Astrocyte of the hippocampus (primary cell): ENCODE measurements around the gene ECT2L.

Experiments
- DNase-seq: peaks from one replicate; pipeline ENCODE4 v3.0.0; 2011; ENCODE audit warnings: low read depth, low spot score

Gene ECT2L

GRCh38 chr6:138795809-138796603 is at the start of gene ECT2L:
ECT2L (plus strand) TSS chr6:138796087; CDS start chr6:138813275, 17,188 bp downstream.
- DNase-seq = peak; percentile 40

DNA sequence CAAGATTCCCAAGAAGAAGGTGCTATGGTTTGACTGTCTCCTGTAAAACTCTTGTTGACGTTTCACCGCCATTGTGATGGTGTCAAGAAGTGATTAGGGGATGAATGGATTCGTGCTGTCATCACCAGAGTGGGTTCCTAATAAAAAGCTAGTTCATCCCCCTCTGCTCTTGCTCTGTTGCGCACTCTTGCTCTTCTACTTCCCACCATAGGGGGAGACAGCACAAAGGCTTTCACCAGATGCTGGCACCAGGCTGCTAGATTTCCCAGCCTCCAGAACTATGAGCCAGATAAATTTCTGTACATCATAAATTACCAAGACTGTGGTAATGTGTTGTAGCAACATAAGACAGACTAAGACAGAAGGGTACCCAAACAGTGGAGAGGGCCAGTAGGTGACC is 43.9 kb upstream of the ECT2L start:
- DNase-seq = no peak

GRCh38 chr6:138757136-138757535 is 38.8 kb upstream of the ECT2L start:
- DNase-seq = no peak

GRCh38 chr6:138765896-138766655 is 29.8 kb upstream of the ECT2L start:
- DNase-seq = peak; percentile 48

GRCh38 chr6:138769102-138769676 is 26.7 kb upstream of the ECT2L start:
- DNase-seq = no peak

DNA sequence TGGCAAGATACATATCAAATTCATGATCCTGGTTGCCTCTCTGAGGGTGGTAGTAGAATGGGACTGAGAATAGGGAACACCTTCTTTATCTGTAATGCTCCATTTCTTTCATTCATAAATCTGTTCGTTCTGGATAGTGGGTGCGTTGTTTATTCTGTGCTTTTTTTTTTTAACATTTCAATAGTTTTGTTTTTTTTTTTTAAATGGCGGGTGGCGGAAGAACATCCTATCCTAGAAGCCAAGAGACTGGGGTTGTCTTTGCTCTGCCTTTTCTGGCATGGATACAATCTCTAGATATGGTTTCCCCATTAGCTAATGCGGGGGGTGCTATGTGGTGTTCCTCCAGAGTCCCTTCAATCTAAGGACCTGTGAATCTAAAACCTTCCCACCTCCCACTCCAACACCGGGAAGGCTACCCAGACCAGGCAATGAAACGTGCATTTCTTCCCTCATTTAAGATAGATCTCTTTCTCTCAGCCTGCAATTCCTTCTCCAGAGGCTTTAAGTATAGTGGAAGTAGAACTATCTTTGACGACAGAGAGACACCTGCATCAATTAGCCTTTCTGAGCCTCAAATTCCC is 23.2 kb upstream of the ECT2L start:
- DNase-seq = no peak

DNA sequence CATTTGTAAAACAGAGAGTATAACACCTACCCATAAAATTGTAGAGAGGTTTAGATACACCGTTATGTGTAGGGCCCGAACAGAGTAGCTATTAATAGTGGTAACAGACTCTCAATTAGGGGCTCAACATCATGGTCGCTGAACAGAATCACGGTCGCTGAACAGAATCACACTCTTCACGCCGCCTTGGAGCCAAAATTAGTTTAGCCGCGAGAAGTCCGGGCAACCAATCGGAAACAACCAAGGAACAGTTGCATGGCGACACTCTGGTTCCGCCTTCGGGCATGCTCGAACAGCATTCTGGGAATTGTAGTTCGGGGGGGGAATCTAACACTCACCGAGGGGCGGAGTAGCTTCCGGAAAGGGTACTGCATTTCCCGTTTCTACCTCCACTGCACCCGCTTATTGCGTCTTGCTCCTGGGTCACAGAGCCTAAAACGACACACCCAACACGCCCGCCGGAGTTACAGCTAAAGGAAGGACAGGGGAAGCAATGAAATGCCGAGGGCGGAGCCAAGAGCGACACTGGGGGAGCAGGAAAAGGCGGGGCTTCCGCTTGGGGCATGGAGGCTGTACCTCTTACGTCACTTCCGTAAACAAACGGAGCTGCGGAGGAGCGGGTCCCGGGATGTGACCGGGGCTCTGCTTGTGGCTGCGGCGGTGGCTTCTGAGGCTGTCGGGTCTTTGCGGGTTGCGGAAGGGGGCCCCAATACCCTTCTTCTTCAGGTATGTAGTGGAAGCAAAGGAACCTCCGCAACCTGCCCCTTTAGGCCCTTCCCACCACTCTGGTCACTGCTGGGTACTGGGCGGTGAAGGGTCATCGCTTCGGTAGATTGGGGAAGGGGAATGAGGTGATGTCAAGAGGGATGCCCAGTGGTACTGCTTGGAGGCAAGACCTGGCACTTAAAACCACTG is 22.5 kb upstream of the ECT2L start, which contains the start of gene CCDC28A:
Gene CCDC28A (plus strand): TSS at position 593 of the 915 bp plus-strand sequence. CDS start 2,352 bp downstream, outside the sequence.
- peak; percentile 97 for DNase-seq

DNA sequence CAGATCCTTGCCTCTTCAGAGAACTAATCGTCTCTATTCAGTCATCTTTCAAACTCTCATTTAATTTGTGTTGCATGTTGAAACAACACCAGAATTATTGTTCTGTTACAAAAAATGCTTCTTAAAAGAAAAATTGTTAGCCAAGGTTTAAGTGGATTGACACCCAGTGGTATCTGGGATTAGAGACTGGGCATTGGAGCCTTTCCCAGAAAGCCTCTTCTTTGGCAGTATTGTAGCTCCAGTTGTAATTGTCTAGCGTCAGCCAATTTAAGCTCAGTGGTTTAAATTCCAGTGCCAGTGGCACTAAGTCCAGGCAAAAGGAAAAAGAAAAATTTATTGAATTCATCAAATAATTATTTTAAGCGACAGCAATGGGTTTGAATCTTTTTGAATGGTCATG is 21.5 kb upstream of the ECT2L start:
- DNase-seq = peak; percentile 16

GRCh38 chr6:138776659-138777058 is 19.2 kb upstream of the ECT2L start:
- DNase-seq = no peak

- DNase-seq = no peak
Measured at GRCh38 chr6:138778331-138778730, 17.6 kb upstream of the ECT2L start.

GRCh38 chr6:138782243-138782642 is 13.6 kb upstream of the ECT2L start:
- no peak for DNase-seq

- DNase-seq = no peak
Measured at GRCh38 chr6:138785079-138785478, 10.8 kb upstream of the ECT2L start.

- peak; percentile 66 for DNase-seq
Measured at GRCh38 chr6:138785980-138786379, 9.9 kb upstream of the ECT2L start.

- no peak for DNase-seq
Measured at GRCh38 chr6:138787138-138787537, 8.7 kb upstream of the ECT2L start.

DNA sequence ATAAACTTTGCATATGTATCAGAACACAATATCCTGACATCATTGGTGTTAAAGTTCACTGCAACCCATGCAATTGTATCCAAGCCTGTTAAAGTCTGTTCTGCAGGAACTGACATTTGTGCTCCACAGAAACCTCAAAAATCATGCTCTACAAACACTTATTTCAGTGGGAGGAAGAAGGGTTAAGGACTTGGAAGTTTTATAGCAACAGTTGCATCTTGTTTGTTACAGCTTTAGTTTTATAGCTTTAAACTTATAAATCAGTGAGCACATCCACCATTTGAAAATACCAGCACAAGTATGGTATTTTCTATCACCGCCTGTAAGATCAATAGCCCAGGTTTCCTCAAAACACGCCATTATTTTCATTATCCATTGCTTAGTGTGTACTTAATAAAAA is 884 bp downstream of the ECT2L start:
- no peak for DNase-seq

GRCh38 chr6:138797806-138798446 is 2.0 kb downstream of the ECT2L start:
- DNase-seq = no peak

DNA sequence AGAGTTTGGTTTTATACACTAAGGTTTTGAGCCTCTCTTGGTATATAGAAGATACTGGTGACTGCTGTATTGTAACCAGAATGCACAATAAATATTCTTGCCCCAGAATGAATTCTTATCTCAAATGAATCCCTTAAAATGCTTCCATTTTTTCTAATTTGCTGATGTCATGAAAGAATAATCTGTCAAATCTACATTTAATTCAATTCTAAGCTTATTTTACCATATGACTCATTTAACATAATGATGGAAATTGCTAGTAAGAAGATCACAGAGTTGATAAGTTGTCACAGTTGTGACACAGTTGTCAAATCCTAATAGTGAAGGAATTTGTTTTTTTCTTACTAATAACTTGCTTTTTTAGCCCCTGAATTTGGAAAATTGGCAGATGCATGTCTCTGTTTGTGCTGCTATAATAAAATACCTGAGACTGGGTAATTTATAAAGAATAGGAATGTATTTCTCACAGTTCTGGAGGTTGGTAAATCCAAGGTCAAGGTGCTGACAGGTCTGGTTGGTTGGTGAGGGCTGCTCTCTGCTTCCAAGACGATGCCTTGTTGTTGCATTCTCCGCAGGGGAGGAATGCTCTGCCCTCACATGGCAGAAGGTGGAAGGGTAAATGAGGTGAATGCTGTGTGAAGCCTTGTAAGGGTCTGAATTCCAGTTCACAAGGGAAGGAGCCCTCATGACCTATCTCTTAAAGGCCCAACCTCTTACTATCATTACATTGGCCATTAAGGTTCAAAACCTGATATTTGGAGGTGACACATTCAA is 4.7 kb downstream of the ECT2L start:
- no peak for DNase-seq

DNA sequence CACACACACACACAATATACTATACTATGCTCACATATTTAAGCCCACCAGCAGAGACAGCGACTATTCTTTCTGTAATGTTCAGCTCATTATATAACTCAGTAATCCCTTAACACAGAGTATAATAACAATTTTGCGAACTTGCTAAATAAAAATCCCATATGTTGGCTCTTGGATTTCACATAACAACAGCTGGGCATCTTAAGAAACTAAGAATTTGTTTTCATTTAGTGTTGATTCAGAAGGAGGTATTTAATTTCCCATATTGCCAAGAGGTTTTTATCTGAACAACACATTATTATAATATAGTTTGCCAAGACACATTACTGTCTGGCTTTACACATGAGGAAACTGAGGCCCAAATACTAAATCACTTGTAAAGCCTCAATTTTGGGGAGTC is 7.4 kb downstream of the ECT2L start:
- no peak for DNase-seq

DNA sequence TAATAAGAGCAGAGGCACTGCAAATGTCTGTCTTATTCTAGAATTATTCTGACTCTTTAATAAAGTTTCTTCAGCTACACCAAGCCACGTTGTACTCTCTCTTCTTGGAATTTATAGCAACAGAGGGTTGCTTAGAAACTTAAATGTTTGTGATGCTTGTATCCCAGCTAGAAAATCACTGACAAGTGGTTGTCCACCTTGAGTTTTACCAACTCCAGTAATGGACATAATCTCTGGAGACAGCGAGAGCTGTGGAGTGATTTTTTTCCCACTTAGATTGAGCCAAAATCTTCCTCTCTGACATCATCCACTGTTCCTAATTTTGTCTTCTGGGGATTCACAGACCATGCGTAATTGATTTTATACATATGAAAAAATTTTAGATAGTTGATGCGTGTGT is 8.0 kb downstream of the ECT2L start:
- DNase-seq = no peak
